DMS 273 (cell line): Measurements from ENCODE around the gene EXOC4.
"Not testable (repeated sequence)": the region's sequence is repeated elsewhere in the genome, so short reads cannot be mapped to it uniquely, and the experiment has no call there.

Experiments used
- DNase-seq: peaks from one replicate; lab custom pipeline; 2025; ENCODE audit not compliant: unreplicated experiment; lab: John Stamatoyannopoulos, UW

EXOC4 gene

DNA sequence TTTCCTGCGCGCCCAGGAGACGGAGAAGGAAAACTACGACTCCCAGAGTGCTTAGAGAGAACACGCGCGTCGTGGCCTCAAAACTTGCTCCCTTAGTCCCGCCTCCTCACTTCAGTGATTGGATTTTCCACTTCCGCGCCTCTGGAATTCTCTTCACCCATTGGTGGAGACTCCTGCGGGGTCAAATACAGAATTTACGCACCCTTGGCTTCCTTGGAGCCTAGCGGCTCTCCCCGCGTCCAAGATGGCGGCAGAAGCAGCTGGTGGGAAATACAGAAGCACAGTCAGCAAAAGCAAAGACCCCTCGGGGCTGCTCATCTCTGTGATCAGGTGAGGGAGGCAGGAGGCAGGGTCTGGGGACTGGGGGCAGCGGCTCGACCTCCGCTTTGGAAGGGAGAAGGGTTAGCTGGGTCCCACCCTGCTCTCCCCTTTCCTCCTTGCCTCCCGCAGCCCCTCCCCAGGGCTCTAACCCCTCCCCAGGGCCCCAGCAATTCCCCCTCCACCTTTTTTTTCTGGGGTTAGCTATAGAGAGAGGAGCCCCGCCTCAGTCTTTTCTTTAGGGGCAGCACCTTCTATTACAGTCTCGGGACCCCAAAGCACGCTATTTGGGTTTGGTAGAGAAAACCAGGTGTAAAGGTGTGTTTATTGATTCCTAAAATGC lies at the start of gene EXOC4:
TSS of gene EXOC4 (plus strand) at position 221 of the 661 bp plus-strand sequence.
- peak; percentile 100 for DNase-seq

DNA sequence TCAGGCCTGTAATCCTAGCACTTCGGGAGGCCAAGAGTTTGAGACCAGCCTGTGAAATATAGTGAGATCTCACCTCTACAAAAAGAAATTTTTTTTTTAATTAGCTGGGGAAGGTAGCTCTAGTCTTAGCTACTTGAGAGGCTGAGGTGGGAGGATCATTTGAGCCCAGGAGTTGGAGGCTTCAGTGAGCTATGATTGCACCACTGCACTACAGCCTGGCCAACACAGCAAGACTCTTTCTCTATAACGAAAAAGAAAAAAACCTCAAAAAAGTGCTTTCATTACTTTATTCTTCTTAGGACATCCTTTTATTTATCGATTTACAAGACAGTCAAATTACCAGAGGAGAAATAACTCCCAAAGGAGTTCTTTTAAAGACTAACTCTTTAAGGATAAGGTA lies 49.4 kb upstream of the EXOC4 start:
- DNase-seq, result no peak

- DNase-seq, result peak; percentile 59
Observed at GRCh38 chr7:133207687-133208086, 45.2 kb upstream of the EXOC4 start.

- DNase-seq, result not testable (repeated sequence)
Observed at GRCh38 chr7:133210817-133211216, 42.1 kb upstream of the EXOC4 start.

DNA sequence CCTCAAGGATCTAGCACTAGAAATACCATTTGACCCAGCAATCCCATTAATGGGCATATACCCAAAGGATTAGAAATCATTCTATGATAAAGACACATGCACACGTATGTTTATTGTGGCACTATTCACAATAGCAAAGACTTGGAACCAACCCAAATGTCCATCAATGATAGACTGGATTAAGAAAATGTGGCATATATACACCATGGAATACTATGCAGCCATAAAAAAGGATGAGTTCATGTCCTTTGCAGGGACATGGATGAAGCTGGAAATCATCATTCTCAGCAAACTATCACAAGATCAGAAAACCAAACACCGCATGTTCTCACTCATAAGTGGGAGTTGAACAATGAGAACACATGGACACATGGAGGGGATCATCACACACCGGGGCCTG lies 39.1 kb upstream of the EXOC4 start:
- not testable (repeated sequence) for DNase-seq

- no peak for DNase-seq
Observed at GRCh38 chr7:133217773-133218172, 35.1 kb upstream of the EXOC4 start.

DNA sequence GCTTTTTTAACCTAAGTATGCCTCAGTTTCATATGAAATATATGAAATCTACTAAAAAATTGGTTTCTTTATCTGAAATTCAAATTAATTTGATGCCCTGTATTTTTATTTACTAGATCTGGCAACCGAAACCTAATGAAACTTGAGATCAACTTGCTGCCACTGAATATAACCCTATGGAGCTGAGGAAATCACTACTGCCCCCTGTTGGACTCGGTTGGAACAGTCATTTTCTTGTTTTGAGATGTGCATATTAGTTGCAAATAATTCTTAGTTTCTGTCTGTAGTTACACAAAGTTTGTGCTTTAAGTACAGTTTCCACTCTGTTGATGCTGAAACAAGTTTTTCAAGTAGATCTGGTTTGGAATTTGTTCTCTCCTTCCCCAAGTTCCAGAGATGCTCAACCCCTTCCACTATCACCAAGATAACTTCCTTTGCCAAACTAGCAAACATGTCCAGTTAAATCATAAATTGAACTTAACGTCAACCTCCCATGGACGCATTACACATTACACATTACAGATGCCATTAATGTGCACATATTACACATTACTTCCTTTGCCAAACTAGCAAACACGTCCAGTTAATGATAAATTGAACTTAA lies 22.2 kb upstream of the EXOC4 start:
- peak; percentile 87 for DNase-seq

DNA sequence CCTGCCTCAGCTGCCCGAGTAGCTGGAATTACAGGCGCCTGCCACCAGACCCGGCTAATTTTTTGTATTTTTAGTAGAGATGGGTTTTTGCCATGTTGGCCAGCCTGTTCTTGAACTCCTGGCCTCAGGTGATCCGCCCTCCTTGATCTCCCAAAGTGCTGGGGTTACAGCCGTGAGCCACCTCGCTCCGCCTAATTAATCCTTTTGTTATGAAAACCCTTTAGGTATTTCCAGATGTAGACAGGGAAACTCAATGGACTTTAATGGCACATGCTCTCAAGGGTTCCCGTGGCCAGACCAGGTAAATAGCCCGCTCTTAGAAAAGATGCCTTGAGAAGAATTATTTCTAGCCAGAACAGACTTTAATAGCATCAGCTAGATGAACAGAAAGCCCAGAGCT lies 19.7 kb upstream of the EXOC4 start:
- no peak for DNase-seq

DNA sequence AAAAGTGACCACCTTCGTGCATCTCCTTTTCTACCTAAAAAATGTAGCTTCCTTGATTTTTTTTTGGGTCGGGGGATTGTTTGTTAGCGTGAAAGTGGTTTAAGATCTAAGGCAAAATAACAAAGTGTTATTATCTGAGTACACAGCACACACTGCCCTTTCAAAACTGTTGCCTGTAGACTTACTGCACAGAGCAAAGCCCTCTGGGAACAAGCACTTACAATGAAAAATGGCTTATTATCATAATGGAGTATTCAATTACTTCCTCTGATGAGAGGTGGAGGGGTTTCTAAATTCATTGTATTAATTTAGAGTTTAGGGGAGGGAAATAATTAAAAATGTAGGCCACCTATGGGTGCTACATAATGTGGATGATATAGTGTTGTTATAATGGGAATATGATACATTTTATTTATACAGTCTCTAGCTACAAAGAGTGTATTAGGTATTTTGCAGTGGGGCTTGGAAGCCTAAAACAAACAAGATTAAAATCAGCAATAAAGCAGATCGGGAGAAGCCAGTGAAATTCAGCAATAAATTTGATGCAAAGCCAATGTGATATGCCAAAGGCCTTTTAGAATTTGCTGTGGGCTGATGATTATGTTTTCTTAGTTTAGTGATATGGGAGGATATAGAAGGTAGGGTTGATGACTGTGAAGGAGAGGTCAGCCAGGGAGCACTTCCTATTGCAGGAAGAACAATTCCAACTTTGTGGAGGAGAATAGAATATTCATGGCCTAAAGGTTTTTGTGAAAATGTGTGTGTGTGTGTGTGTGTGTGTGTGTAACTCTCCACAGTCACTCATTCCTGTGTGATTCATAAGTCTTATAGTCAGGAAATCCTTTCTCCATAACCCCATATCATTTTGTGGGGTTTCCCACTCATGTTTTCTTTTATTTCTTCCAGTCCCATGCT lies 17.7 kb upstream of the EXOC4 start:
- DNase-seq, result no peak

- no peak for DNase-seq
Observed at GRCh38 chr7:133237545-133237944, 15.3 kb upstream of the EXOC4 start.

DNA sequence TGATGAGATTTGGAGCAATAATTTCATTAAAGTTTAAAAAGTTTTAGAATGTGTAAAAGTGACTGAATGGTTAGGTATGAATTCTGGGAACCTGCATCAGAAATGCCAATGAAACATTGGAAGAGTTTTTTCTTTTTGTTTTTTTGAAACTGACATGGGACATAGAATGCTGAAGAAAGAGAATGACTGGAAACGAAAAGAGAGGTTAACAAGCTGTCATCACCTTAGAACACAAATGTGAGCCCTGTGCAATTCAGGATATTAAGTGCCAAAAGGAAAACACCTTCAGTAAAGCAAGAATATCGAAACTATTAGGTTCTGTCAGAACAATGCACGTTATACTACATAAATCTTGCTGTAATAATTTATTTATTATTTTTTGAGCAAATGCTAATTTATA lies 12.6 kb upstream of the EXOC4 start:
- DNase-seq, result no peak

DNA sequence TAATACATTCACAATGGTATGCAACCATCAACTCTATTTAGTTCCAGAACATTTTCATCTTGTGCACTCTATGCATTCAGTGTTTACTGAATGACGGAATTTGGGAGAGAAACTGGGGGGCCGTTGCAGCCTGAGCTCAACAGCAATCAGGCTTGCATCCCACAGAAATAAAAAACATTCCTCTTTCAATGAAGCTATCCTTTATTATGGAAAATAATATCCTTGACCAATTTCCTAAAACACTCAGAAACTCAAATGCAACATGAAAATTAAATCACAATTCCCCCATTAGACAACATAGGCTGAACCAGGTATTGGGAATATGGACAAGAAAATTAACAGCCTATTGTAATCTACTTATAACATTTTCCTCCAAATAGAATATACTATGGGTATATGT lies 6.3 kb upstream of the EXOC4 start:
- no peak for DNase-seq

DNA sequence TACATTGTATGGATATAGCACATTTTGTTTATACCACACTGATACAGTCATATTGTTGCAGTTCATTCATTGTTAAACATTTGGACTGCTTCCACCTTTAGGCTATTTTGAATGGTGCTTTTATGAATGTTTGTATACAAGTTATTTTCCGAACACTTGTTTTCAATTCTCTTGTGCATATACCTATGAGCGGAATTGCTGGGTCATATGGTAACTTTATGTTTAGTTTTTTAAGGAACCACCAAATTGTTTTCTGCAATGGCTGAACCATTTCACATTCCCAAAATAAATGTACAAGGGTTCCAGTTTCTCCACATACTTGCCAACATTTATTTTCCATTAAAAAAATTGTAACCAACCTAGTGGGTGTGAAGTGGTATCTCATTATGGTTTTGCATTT lies 4.0 kb upstream of the EXOC4 start:
- no peak for DNase-seq

DNA sequence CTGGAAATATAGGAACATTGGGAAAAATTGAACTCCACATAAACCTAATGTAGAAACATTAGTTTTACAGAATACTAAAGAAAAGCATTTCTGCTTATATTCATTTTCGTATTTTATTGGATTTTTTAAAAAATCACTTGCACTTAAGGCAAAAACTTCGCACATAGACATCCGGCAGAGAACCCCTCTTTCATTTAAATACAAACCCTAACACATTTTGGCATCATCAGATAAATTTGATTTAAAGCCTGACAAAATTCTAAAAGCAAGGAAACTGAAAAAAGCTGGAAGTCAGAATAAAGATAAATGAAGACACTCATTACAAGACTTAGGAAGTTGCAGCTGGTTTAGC lies 396 bp upstream of the EXOC4 start:
- DNase-seq, result no peak

- DNase-seq, result peak; percentile 50
Observed at GRCh38 chr7:133253519-133253875, 619 bp downstream of the EXOC4 start.

- DNase-seq, result no peak
Observed at GRCh38 chr7:133255486-133255885, 2.6 kb downstream of the EXOC4 start.

- DNase-seq, result no peak
Observed at GRCh38 chr7:133258174-133258573, 5.3 kb downstream of the EXOC4 start.

GRCh38 chr7:133265821-133266220 lies 12.9 kb downstream of the EXOC4 start:
- DNase-seq, result no peak

DNA sequence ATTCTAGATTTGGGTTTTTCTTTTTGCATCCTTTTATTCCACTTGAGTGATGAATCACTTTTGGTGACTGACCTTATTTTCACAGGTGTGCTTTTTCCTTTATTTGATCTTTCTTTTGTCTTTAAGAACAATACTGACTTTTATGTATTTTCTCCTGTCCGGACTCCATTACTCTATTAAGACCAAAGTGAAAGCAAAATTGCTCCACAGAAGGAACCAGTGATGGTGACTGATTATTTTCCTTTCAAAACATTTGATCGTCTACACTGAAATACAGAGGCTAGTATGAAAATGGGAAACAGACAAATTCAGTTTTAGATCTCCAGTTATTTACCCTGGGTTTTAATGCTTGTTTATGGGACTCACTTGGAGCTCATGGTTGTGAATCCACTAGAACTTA lies 15.5 kb downstream of the EXOC4 start:
- no peak for DNase-seq

DNA sequence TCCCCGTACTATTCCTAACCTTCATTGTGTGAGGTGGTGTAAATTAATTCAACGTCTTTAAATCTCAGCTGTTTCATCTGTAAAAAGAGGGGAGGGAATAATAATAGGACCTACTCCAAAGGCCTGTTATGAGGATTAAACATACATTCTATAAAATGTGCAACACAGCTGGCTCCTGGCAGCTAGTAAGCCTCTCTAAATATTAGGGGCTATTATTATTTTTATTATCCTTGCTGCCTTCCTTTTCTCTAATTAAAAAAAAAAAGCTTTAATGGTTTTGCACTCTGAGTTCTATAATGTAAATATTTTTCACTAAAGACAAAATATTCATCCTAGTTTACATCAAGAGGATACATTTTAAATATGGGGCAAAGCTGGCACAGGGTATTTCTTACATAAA lies 19.5 kb downstream of the EXOC4 start:
- no peak for DNase-seq

GRCh38 chr7:133273227-133273626 lies 20.3 kb downstream of the EXOC4 start:
- no peak for DNase-seq

DNA sequence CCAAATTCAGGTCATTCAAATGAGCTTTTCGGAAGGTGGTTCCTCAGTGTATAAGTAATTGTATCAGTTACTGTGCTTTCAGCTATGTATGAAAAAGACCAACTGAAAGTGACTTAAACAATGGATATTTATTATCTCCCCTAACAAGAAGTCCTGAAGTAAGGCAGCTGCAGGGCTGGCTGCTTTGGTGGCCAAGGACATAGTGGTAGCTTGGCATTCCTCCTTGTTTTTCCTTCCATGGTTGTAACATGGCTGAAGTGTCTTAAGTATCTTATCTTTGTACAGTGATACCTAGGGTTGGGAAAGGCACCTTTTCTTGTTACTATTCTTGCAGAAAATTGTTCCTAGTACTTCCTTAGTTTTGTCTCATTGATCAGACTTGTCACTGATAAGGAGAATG lies 21.4 kb downstream of the EXOC4 start:
- DNase-seq, result no peak
